ENCODE measurements around the gene KBTBD13.
A peak's percentile ranks its signal among the peaks of the same experiment; 100 is the strongest.
"Not testable (repeated sequence)": the region's sequence is repeated elsewhere in the genome, so short reads cannot be mapped to it uniquely, and the experiment has no call there.

Gene KBTBD13

GRCh38 chr15:65069779-65070546 lies 6.6 kb upstream of the KBTBD13 start:
- DNase-seq (ENCODE audit: low read depth), result no peak

GRCh38 chr15:65071381-65071811 lies 5.2 kb upstream of the KBTBD13 start:
- DNase-seq (ENCODE audit: low read depth), result no peak

- no peak for DNase-seq (ENCODE audit: low read depth)
Observed at GRCh38 chr15:65072027-65072426, 4.5 kb upstream of the KBTBD13 start.

GRCh38 chr15:65072617-65073016 lies 3.9 kb upstream of the KBTBD13 start:
- DNase-seq (ENCODE audit: low read depth), result no peak

- not testable (repeated sequence) for DNase-seq (ENCODE audit: low read depth)
Observed at GRCh38 chr15:65074946-65075345, 1.6 kb upstream of the KBTBD13 start.

GRCh38 chr15:65075607-65076395 lies 745 bp upstream of the KBTBD13 start:
- not testable (repeated sequence) for DNase-seq (ENCODE audit: low read depth)

- DNase-seq (ENCODE audit: low read depth), result no peak
Observed at GRCh38 chr15:65077291-65077980, 890 bp downstream of the KBTBD13 start.

GRCh38 chr15:65077981-65078352 lies 1.4 kb downstream of the KBTBD13 start:
- DNase-seq (ENCODE audit: low read depth), result peak; percentile 37

GRCh38 chr15:65079580-65079979 lies 3.0 kb downstream of the KBTBD13 start:
- DNase-seq (ENCODE audit: low read depth), result no peak

- no peak for DNase-seq (ENCODE audit: low read depth)
Observed at GRCh38 chr15:65081270-65081669, 4.7 kb downstream of the KBTBD13 start.

GRCh38 chr15:65081758-65082157 lies 5.2 kb downstream of the KBTBD13 start:
- no peak for DNase-seq (ENCODE audit: low read depth)

- no peak for DNase-seq (ENCODE audit: low read depth)
Observed at GRCh38 chr15:65082303-65082953, 5.9 kb downstream of the KBTBD13 start.

- no peak for DNase-seq (ENCODE audit: low read depth)
Observed at GRCh38 chr15:65083262-65083701, 6.7 kb downstream of the KBTBD13 start.

GRCh38 chr15:65084500-65085206 lies 8.1 kb downstream of the KBTBD13 start:
- no peak for DNase-seq (ENCODE audit: low read depth)

- no peak for DNase-seq (ENCODE audit: low read depth)
Observed at GRCh38 chr15:65085207-65085753, 8.7 kb downstream of the KBTBD13 start.

GRCh38 chr15:65085990-65086679 lies 9.6 kb downstream of the KBTBD13 start:
- no peak for DNase-seq (ENCODE audit: low read depth)

- no peak for DNase-seq (ENCODE audit: low read depth)
Observed at GRCh38 chr15:65086680-65087111, 10.2 kb downstream of the KBTBD13 start.

GRCh38 chr15:65087411-65087810 lies 10.9 kb downstream of the KBTBD13 start:
- no peak for DNase-seq (ENCODE audit: low read depth)

- DNase-seq (ENCODE audit: low read depth), result no peak
Observed at GRCh38 chr15:65087873-65088642, 11.5 kb downstream of the KBTBD13 start.

GRCh38 chr15:65088643-65089021 lies 12.1 kb downstream of the KBTBD13 start:
- no peak for DNase-seq (ENCODE audit: low read depth)
